ENCODE results near the gene IL25. TPM values are rescaled to one million over a fixed set of nuclear protein-coding genes. Genes with fewer than 3 reads are reported as not detected.
A peak's percentile ranks its signal among the peaks of the same experiment; 100 is the strongest.

The IL25 gene
- total and polyA plus RNA-seq, 2 of the 13 experiments (the other 11 are each of a cell fraction or from before 2014, with no cell fraction given), result not detected

- TF ChIP-seq CTCF (CRISPR knock-in tag; IDR thresholded peaks at IDR 0.05), result peak; percentile 6
- TF ChIP-seq ZNF839 (CRISPR knock-in tag; IDR thresholded peaks at IDR 0.05; ENCODE audit: borderline replicate concordance), result 0 out of 2 replicates have a peak, but pooled peaks have one; percentile 38
- no peak; the same call in 1 of the 2 replicates for TF ChIP-seq CREB1 (IDR thresholded peaks at IDR 0.05)
- TF ChIP-seq CREB1 (CRISPR knock-in tag; IDR thresholded peaks at IDR 0.05), result no peak
- TF ChIP-seq FOXC1 (CRISPR knock-in tag; IDR thresholded peaks at IDR 0.05; ENCODE audit: borderline replicate concordance), result peak; percentile 21; the same call in 1 of the 2 replicates
- TF ChIP-seq NBN (conservative IDR thresholded peaks at IDR 0.05), result no peak
- TF ChIP-seq KDM2A (CRISPR knock-in tag; IDR thresholded peaks at IDR 0.05; ENCODE audit: borderline replicate concordance, low read depth), result 0 out of 2 replicates have a peak, but pooled peaks have one; percentile 26
- TF ChIP-seq, protein P1, sequence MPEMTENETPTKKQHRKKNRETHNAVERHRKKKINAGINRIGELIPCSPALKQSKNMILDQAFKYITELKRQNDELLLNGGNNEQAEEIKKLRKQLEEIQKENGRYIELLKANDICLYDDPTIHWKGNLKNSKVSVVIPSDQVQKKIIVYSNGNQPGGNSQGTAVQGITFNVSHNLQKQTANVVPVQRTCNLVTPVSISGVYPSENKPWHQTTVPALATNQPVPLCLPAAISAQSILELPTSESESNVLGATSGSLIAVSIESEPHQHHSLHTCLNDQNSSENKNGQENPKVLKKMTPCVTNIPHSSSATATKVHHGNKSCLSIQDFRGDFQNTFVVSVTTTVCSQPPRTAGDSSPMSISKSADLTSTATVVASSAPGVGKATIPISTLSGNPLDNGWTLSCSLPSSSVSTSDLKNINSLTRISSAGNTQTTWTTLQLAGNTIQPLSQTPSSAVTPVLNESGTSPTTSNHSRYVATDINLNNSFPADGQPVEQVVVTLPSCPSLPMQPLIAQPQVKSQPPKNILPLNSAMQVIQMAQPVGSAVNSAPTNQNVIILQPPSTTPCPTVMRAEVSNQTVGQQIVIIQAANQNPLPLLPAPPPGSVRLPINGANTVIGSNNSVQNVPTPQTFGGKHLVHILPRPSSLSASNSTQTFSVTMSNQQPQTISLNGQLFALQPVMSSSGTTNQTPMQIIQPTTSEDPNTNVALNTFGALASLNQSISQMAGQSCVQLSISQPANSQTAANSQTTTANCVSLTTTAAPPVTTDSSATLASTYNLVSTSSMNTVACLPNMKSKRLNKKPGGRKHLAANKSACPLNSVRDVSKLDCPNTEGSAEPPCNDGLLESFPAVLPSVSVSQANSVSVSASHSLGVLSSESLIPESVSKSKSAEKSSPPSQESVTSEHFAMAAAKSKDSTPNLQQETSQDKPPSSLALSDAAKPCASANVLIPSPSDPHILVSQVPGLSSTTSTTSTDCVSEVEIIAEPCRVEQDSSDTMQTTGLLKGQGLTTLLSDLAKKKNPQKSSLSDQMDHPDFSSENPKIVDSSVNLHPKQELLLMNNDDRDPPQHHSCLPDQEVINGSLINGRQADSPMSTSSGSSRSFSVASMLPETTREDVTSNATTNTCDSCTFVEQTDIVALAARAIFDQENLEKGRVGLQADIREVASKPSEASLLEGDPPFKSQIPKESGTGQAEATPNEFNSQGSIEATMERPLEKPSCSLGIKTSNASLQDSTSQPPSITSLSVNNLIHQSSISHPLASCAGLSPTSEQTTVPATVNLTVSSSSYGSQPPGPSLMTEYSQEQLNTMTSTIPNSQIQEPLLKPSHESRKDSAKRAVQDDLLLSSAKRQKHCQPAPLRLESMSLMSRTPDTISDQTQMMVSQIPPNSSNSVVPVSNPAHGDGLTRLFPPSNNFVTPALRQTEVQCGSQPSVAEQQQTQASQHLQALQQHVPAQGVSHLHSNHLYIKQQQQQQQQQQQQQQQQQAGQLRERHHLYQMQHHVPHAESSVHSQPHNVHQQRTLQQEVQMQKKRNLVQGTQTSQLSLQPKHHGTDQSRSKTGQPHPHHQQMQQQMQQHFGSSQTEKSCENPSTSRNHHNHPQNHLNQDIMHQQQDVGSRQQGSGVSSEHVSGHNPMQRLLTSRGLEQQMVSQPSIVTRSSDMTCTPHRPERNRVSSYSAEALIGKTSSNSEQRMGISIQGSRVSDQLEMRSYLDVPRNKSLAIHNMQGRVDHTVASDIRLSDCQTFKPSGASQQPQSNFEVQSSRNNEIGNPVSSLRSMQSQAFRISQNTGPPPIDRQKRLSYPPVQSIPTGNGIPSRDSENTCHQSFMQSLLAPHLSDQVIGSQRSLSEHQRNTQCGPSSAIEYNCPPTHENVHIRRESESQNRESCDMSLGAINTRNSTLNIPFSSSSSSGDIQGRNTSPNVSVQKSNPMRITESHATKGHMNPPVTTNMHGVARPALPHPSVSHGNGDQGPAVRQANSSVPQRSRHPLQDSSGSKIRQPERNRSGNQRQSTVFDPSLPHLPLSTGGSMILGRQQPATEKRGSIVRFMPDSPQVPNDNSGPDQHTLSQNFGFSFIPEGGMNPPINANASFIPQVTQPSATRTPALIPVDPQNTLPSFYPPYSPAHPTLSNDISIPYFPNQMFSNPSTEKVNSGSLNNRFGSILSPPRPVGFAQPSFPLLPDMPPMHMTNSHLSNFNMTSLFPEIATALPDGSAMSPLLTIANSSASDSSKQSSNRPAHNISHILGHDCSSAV (CRISPR knock-in tag; IDR thresholded peaks at IDR 0.05; ENCODE audit: borderline replicate concordance), result 0 out of 2 replicates have a peak, but pooled peaks have one; percentile 19
- no peak for TF ChIP-seq PHF8 (CRISPR knock-in tag; IDR thresholded peaks at IDR 0.05)
- no peak for TF ChIP-seq GPN1 (CRISPR knock-in tag; IDR thresholded peaks at IDR 0.05; ENCODE audit: borderline replicate concordance)
- TF ChIP-seq STAT6 (CRISPR knock-in tag; IDR thresholded peaks at IDR 0.05; ENCODE audit: borderline replicate concordance), result no peak
- TF ChIP-seq, protein P2, sequence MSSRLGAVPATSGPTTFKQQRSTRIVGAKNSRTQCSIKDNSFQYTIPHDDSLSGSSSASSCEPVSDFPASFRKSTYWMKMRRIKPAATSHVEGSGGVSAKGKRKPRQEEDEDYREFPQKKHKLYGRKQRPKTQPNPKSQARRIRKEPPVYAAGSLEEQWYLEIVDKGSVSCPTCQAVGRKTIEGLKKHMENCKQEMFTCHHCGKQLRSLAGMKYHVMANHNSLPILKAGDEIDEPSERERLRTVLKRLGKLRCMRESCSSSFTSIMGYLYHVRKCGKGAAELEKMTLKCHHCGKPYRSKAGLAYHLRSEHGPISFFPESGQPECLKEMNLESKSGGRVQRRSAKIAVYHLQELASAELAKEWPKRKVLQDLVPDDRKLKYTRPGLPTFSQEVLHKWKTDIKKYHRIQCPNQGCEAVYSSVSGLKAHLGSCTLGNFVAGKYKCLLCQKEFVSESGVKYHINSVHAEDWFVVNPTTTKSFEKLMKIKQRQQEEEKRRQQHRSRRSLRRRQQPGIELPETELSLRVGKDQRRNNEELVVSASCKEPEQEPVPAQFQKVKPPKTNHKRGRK (CRISPR knock-in tag; IDR thresholded peaks at IDR 0.05), result peak; percentile 43; the same call in 1 of the 2 replicates
- TF ChIP-seq MAX (IDR thresholded peaks at IDR 0.05), result peak; percentile 19; the same call in 1 of the 2 replicates
These were observed 19.8 kb upstream of the IL25 start, which contains the start of gene SLC22A17 (continued) for GRCh38 chr14:23352506-23353432.

Data from HepG2 (cell line).